Ishikawa (cell line): ENCODE data around the gene RPL18.

Experiments
- CEBPB ChIP-seq: IDR thresholded peaks from 2 replicates; pipeline ENCODE4 v1.6.1; 2012
- FOXM1 ChIP-seq: IDR thresholded peaks from 2 replicates; pipeline ENCODE4 v1.6.1; 2012; ENCODE audit warnings: low read depth, borderline replicate concordance
- MAX ChIP-seq: IDR thresholded peaks from 2 replicates; pipeline ENCODE4 v1.6.1; 2012
- NFIC ChIP-seq: IDR thresholded peaks from 2 replicates; pipeline ENCODE4 v1.6.1; 2012
- RAD21 ChIP-seq: IDR thresholded peaks from 2 replicates; pipeline ENCODE4 v1.6.1; 2012; ENCODE audit warnings: low read depth
- TAF1 ChIP-seq: IDR thresholded peaks from 2 replicates; pipeline ENCODE4 v1.6.1; 2012; ENCODE audit warnings: low read depth, mild to moderate bottlenecking

DNA sequence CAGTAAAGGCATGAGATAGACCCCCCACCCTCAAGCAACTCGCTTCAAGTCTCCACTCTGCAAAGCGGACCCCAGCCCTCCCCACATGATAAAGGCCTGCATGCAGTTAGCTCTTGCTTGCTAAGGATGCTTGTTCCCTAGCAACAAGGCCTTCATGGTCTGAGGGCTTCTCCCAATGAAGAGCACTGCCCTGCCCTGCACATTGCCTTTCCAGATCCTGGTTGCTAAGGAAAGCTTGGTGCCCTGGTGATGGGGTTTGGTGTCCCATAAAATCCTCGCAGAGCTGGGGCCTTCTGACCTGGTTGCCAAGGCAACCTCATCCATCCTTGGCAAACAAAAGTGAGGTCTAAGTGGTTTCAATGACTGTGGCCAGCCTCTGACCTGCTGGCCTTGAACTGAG, 12.2 kb upstream of the RPL18 start:
- no peak for TF ChIP-seq TAF1
- no peak for TF ChIP-seq NFIC
- TF ChIP-seq MAX, result no peak
- no peak for TF ChIP-seq CEBPB
- no peak for TF ChIP-seq FOXM1
- no peak for TF ChIP-seq RAD21
